Lung (tissue), 12 donors: Measurements from ENCODE around the gene ALAD. TPM values are rescaled to one million over a fixed set of nuclear protein-coding genes. Genes with fewer than 3 reads are reported as not detected.

ENCODE experiments used
- ATAC-seq: fragments of 200-7000 bp; cut with Tn5 transposase; one replicate; pipeline ENCODE4 v1.9.1; 2020; ENCODE audit warnings: moderate number of reproducible peaks; ENCODE audit not compliant: insufficient read depth, low FRiP score
- DNase-seq, 3 donors: peaks; one replicate each; pipeline ENCODE4 v3.0.0-alpha.2; 2013 to 2017
- H3K27ac ChIP-seq, 2 donors: one replicate each; pipeline ENCODE4 v1.5.1; 2013; ENCODE audit warnings: mild to moderate bottlenecking in 2 of 2, moderate library complexity in 2 of 2, control low read depth in 1 of 2, inconsistent platforms in 1 of 2, low read depth in 1 of 2, low read length in 1 of 2
- H3K27me3 ChIP-seq, 3 donors: one replicate each; pipeline ENCODE4 v1.5.1; 2013; ENCODE audit warnings: low read length in 2 of 3; ENCODE audit not compliant: control insufficient read depth in 3 of 3, insufficient read depth in 3 of 3
- H3K36me3 ChIP-seq, 4 donors: one replicate each; pipeline ENCODE4 v1.5.1; 2013; ENCODE audit warnings: low read length in 4 of 4, mild to moderate bottlenecking in 1 of 4, moderate library complexity in 1 of 4; ENCODE audit not compliant: control insufficient read depth in 4 of 4, insufficient read depth in 4 of 4
- H3K4me1 ChIP-seq, 5 donors: one replicate each; pipeline ENCODE4 v1.5.1; 2013; ENCODE audit warnings: low read length in 5 of 5, mild to moderate bottlenecking in 2 of 5, moderate library complexity in 1 of 5; ENCODE audit not compliant: control insufficient read depth in 5 of 5, insufficient read depth in 5 of 5
- H3K4me3 ChIP-seq: one replicate; pipeline ENCODE4 v1.5.1; 2013; ENCODE audit warnings: mild to moderate bottlenecking, control low read depth, moderate library complexity
- H3K9ac ChIP-seq, 2 donors: one replicate each; pipeline ENCODE4 v1.5.1; 2013; ENCODE audit warnings: low read length in 2 of 2, control low read depth in 1 of 2; ENCODE audit not compliant: insufficient read depth in 1 of 2
- H3K9me3 ChIP-seq, 4 donors: one replicate each; pipeline ENCODE4 v1.5.1; 2013; ENCODE audit warnings: low read length in 3 of 4, mild to moderate bottlenecking in 1 of 4, moderate library complexity in 1 of 4; ENCODE audit not compliant: control insufficient read depth in 4 of 4, insufficient read depth in 3 of 4
- CTCF ChIP-seq: IDR thresholded peaks from 2 replicates; pipeline ENCODE4 v1.5.1; 2012; ENCODE audit warnings: mild to moderate bottlenecking; ENCODE audit errors: control extremely low read depth, extremely low read depth
- WGBS, 2 donors: extraction: QIAGEN DNeasy Blood & Tissue Kit; methylation state at CpG; one replicate each; pipeline ENCODE4 v1.1.7; 2013; 5-methylcytosine and 5-hydroxymethylcytosine counted together
- polyA plus RNA-seq, 2 donors: library from polyadenylated mRNA; stranded (reverse); fragments of 200-250 nt; gene quantifications; one replicate each; pipeline ENCODE4 v1.2.1, GENCODE V29; 2013
- total RNA-seq, 2 donors: library from RNA; depleted of rRNA in 1 of 2; stranded (reverse); fragments of >200 nt in 1 of 2; gene quantifications; one replicate each; pipeline ENCODE4 v1.2.1, GENCODE V29; 2014 to 2021
- donor health status: control.
- donor health status: control.
- donor health status: Bipolar disorder and iron deficiency.
- donor health status: healthy.
- donor health status: DM: yes; HTN: yes; CAD: no.

ALAD gene
- total and polyA plus RNA-seq, 4 donors = 22.5 to 41.3 (median 28.6) TPM

- DNase-seq = peak in 2 of 3 donors; percentile 13 to 27
- Histone ChIP-seq H3K9ac (no peak within 1 kb of the TSS), H3K27me3 (peaks cover 0 to 41% (median 35%) of the 10 kb centered on the region in 3 donors), H3K27ac (peak within 1 kb of the TSS in 1 of 2 donors; percentile 33), H3K9me3 (no peaks in the 10 kb centered on the region), H3K36me3 (no peaks in the 10 kb centered on the region), H3K4me3 (peak within 1 kb of the TSS; percentile 44), H3K4me1 (peaks cover 0 to 6% (median 2%) of the 10 kb centered on the region in 5 donors)
- WGBS, 2 donors = 1 to 2% methylated on average over 49 to 71 of the region's 71 CpGs
- TF ChIP-seq CTCF = no peak
- peak; percentile 85 for ATAC-seq
Measured at GRCh38 chr9:113349445-113350094, 51.5 kb downstream of the ALAD start, which contains the start of gene BSPRY. Gene BSPRY (plus strand): TSS chr9:113349541. CDS start chr9:113349580, 39 bp downstream.

DNA sequence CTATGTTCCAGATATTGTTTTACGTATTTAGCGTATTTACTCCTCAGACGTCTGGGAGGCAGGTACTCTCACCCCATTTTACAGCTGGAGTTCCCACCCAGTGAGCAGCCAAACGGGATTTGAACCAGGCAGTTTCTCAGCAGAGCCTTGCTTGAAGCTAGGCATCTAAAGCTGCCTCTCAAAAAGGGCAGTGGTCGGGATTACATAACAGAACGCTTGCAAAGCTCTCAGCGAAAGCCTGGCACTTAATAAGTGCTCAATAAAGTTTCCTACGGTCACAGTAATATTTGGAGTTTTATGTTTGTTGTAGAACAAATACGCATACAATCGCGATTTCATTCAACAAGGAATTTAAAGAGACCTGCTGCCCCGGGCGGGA lies 52.0 kb downstream of the ALAD start:
- Histone ChIP-seq H3K9ac (no peak overlapping the region), H3K4me3 (no peak overlapping the region), H3K27me3 (peaks cover 0 to 41% (median 35%) of the 10 kb centered on the region in 3 donors), H3K4me1 (peaks cover 0 to 8% (median 2%) of the 10 kb centered on the region in 5 donors), H3K36me3 (no peaks in the 10 kb centered on the region), H3K9me3 (no peaks in the 10 kb centered on the region), H3K27ac (no peak overlapping the region)
- DNase-seq = no peak
- WGBS, 2 donors = 19 to 21% methylated on average over 13 of the region's 13 CpGs
- no peak for TF ChIP-seq CTCF
- no peak for ATAC-seq

GRCh38 chr9:113348437-113348836 lies 52.6 kb downstream of the ALAD start:
- no peak for TF ChIP-seq CTCF
- Histone ChIP-seq H3K4me1 (peaks cover 0 to 11% (median 4%) of the 10 kb centered on the region in 5 donors), H3K36me3 (no peaks in the 10 kb centered on the region), H3K9me3 (no peaks in the 10 kb centered on the region), H3K4me3 (no peak overlapping the region), H3K27me3 (peaks cover 0 to 39% (median 31%) of the 10 kb centered on the region in 3 donors), H3K27ac (no peak overlapping the region), H3K9ac (no peak overlapping the region)
- 89 to 93% methylated on average over 3 of the region's 3 CpGs for WGBS, 2 donors
- DNase-seq (no peak), ATAC-seq (no peak)
